SK-N-SH (cell line): Measurements from ENCODE around the gene PIK3R1. TPM values are rescaled to one million over a fixed set of nuclear protein-coding genes. Genes with fewer than 3 reads are reported as not detected.

ENCODE experiments used
- CTCF ChIA-PET: fragments of 300-600, 350-600 bp; formaldehyde crosslinking; extraction: SDS; loops from one replicate; lab custom pipeline; 2021; lab: Yijun Ruan, JAX
- POLR2A ChIA-PET: fragments of 350-600 bp; sonication (Branson Sonifier 250); formaldehyde crosslinking; extraction: SDS; loops from one replicate; lab custom pipeline; 2020; ENCODE audit warnings: antibody characterized with exemption, inconsistent platforms; lab: Yijun Ruan, JAX
- DNase-seq: peaks from one replicate; pipeline ENCODE4 v3.0.0; 2012
- H2AFZ ChIP-seq: fragments of 200-600 bp; sonication (generic); 2 replicates; pipeline ENCODE4 v1.8.1; 2016; ENCODE audit warnings: antibody characterized with exemption, mild to moderate bottlenecking, low read depth
- H3F3A ChIP-seq: fragments of 200-600 bp; sonication (generic); replicated peaks from 2 replicates; pipeline ENCODE3; 2016; ENCODE audit warnings: antibody characterized with exemption, mild to moderate bottlenecking; ENCODE audit not compliant: insufficient read depth
- H3K27ac ChIP-seq, 2 experiments: fragments of 200-500 bp in 1 of 2; fragments of 200-600 bp in 1 of 2; sonication (Bioruptor generic) in 1 of 2; sonication (generic), shearing (Covaris generic) in 1 of 2; 2 replicates each; pipeline versions ENCODE4 v1.5.1 to v1.6.1; 2014 to 2016; ENCODE audit warnings: low read depth in 2 of 2, inconsistent platforms in 1 of 2, low read length in 1 of 2, mild to moderate bottlenecking in 1 of 2, mixed read lengths in 1 of 2
- H3K27me3 ChIP-seq: fragments of 200-600 bp; sonication (generic), shearing (Covaris generic); 2 replicates; pipeline ENCODE4 v1.6.1; 2016; ENCODE audit warnings: mixed run types; ENCODE audit not compliant: insufficient read depth
- H3K36me3 ChIP-seq, 2 experiments: fragments of 200-500 bp in 1 of 2; fragments of 200-600 bp in 1 of 2; sonication (Bioruptor generic) in 1 of 2; sonication (generic) in 1 of 2; replicated peaks in 1 of 2; 2 replicates each; pipeline versions ENCODE3 to v1.5.1; 2014 to 2016; ENCODE audit warnings: low read length in 1 of 2, mild to moderate bottlenecking in 1 of 2; ENCODE audit not compliant: insufficient read depth in 2 of 2, control insufficient read depth in 1 of 2
- H3K4me1 ChIP-seq, 2 experiments: fragments of 200-500 bp in 1 of 2; fragments of 200-600 bp in 1 of 2; sonication (Bioruptor generic) in 1 of 2; sonication (generic), shearing (Covaris generic) in 1 of 2; 2 replicates each; pipeline versions ENCODE4 v1.5.1 to v1.6.1; 2014 to 2016; ENCODE audit warnings: low read depth in 1 of 2, low read length in 1 of 2, mixed run types in 1 of 2; ENCODE audit not compliant: insufficient read depth in 2 of 2, control insufficient read depth in 1 of 2
- H3K4me2 ChIP-seq: fragments of 200-600 bp; sonication (generic), shearing (Covaris generic); 2 replicates; pipeline ENCODE4 v1.6.1; 2017; ENCODE audit warnings: mixed run types
- H3K4me3 ChIP-seq, 2 experiments: fragments of 200-500 bp in 1 of 2; fragments of 200-600 bp in 1 of 2; sonication (Bioruptor generic) in 1 of 2; sonication (generic), shearing (Covaris generic) in 1 of 2; 2 replicates each; pipeline versions ENCODE4 v1.5.1 to v1.8.1; 2014 to 2016; ENCODE audit warnings: low read depth in 2 of 2, inconsistent platforms in 1 of 2, low read length in 1 of 2, mild to moderate bottlenecking in 1 of 2, mixed read lengths in 1 of 2, moderate library complexity in 1 of 2
- H3K79me2 ChIP-seq: fragments of 200-600 bp; sonication (generic); 2 replicates; pipeline ENCODE4 v1.8.1; 2017; ENCODE audit warnings: mild to moderate bottlenecking; ENCODE audit not compliant: insufficient read depth
- H3K9ac ChIP-seq: fragments of 200-600 bp; sonication (generic); 2 replicates; pipeline ENCODE4 v1.6.1; 2017; ENCODE audit warnings: mixed run types
- H3K9me2 ChIP-seq: fragments of 200-600 bp; sonication (generic); 2 replicates; pipeline ENCODE4 v1.6.1; 2017; ENCODE audit warnings: mixed run types
- H3K9me3 ChIP-seq: fragments of 200-600 bp; sonication (generic); 2 replicates; pipeline ENCODE4 v1.6.1; 2017; ENCODE audit warnings: mixed run types, mild to moderate bottlenecking, moderate library complexity
- H4K20me1 ChIP-seq: fragments of 200-600 bp; sonication (generic); 2 replicates; pipeline ENCODE4 v1.6.1; 2017; ENCODE audit warnings: mild to moderate bottlenecking, mixed run types; ENCODE audit not compliant: insufficient read depth
- EZH2phosphoT487 ChIP-seq: fragments of 200-600 bp; sonication (generic); IDR thresholded peaks from 2 replicates; pipeline ENCODE4 v1.6.1; 2017; ENCODE audit warnings: low read depth, mixed run types, mild to moderate bottlenecking, antibody characterized with exemption, moderate library complexity, borderline replicate concordance
- FOXM1 ChIP-seq: IDR thresholded peaks from 2 replicates; pipeline ENCODE4 v1.4.0; 2012; ENCODE audit warnings: low read depth, mild to moderate bottlenecking
- GATA2 ChIP-seq: sonication (generic); formaldehyde crosslinking; IDR thresholded peaks from 2 replicates; pipeline ENCODE4 v1.5.0; 2020; ENCODE audit warnings: mild to moderate bottlenecking, missing genetic modification reagents
- MEF2A ChIP-seq: IDR thresholded peaks from 2 replicates; pipeline ENCODE4 v1.4.0; 2012; ENCODE audit warnings: low read depth, borderline replicate concordance
- NFIC ChIP-seq: IDR thresholded peaks from 2 replicates; pipeline ENCODE4 v1.4.0; 2012; ENCODE audit warnings: borderline replicate concordance
- NRF1 ChIP-seq: IDR thresholded peaks from 2 replicates; pipeline ENCODE4 v1.6.1; 2012; ENCODE audit warnings: low read depth, mild to moderate bottlenecking, low read length
- POLR2AphosphoS5 ChIP-seq: IDR thresholded peaks from 2 replicates; pipeline ENCODE4 v1.6.1; 2012; ENCODE audit warnings: low read depth, low read length
- RAD21 ChIP-seq: IDR thresholded peaks from 2 replicates; pipeline ENCODE4 v1.6.1; 2012; ENCODE audit warnings: mild to moderate bottlenecking, low read length
- RCOR1 ChIP-seq: fragments of 150-350 bp; IDR thresholded peaks from 2 replicates; pipeline ENCODE4 v1.6.1; 2017; ENCODE audit warnings: antibody characterized with exemption, low read length
- REST ChIP-seq: IDR thresholded peaks from 2 replicates; pipeline ENCODE4 v1.6.1; 2012; ENCODE audit warnings: mild to moderate bottlenecking, low read depth, low read length, moderate library complexity
- TAF1 ChIP-seq: IDR thresholded peaks from 2 replicates; pipeline ENCODE4 v1.6.1; 2012; ENCODE audit warnings: low read depth, mild to moderate bottlenecking, low read length, moderate library complexity, borderline replicate concordance
- WGBS: methylation state at CpG from one replicate; pipeline ENCODE4 v1.1.6; 2017; ENCODE audit warnings: low lambda C conversion rate; 5-methylcytosine and 5-hydroxymethylcytosine counted together
- polyA plus RNA-seq, 3 experiments: library from polyadenylated mRNA; depleted of rRNA; stranded (reverse); fragments of >200 nt; gene quantifications; 2 replicates each; pipeline ENCODE4 v1.2.3, GENCODE V29; 2012
- TF ChIP-seq, protein P1 (sequence below): IDR thresholded peaks from 2 replicates; pipeline ENCODE4 v1.4.0; 2012; ENCODE audit warnings: low read depth
- TF ChIP-seq, protein P2 (sequence below): IDR thresholded peaks from 2 replicates; pipeline ENCODE4 v1.4.0; 2012; ENCODE audit warnings: low read depth, borderline replicate concordance
- TF ChIP-seq, protein P3 (sequence below): fragments of 150-350 bp; IDR thresholded peaks from 2 replicates; pipeline ENCODE4 v1.6.1; 2016; ENCODE audit warnings: mild to moderate bottlenecking, low read depth, low read length

PIK3R1 gene
- polyA plus RNA-seq, 1 of the 3 experiments (the other 2 are of a cell fraction), result 2.0 TPM

DNA sequence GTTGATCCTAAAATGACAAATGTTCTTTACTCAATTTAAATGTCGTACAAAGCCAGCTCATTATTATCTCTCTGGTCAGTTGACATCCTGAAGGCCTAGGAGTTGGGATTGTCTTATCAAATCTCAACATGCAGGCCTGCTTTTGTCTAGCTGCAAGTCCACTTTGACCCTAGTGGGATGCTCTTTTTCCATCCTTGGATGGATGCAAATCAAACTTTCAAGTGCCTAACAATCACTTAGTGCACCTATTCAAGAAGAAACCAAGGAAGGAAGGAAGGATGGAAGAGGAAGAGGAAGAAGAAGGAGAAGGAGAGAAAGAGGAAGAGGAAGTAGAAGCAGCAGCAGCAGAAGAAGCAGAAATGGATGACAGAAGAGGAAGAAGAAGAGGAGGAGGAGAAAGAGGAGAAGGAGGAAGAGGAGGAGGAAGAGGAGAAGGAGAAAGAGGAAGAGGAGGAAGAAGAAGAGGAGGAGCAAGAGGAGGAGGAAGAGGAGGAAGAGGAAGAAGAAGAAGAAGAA, 109.6 kb downstream of the PIK3R1 start:
- Histone ChIP-seq H3K9me2 (no peaks in the 10 kb centered on the region), H3K4me3 (no peak overlapping the region), H3K79me2 (no peaks in the 10 kb centered on the region), H3K9me3 (no peaks in the 10 kb centered on the region), H4K20me1 (no peaks in the 10 kb centered on the region), H2AFZ (no peak overlapping the region), H3K4me1 (no peaks in the 10 kb centered on the region; a peak in 1 of 4 replicates), H3K27ac (no peak overlapping the region), H3K27me3 (no peaks in the 10 kb centered on the region), H3K9ac (no peak overlapping the region), H3K36me3 (no peaks in the 10 kb centered on the region), H3K4me2 (no peak overlapping the region), H3F3A (no peaks in the 10 kb centered on the region)
- POLR2A ChIA-PET, result no interaction called here
- CTCF ChIA-PET, result no interaction called here
- WGBS, result 33% methylated on average over 1 of the region's 1 CpG
- no peak for DNase-seq
- TF ChIP-seq GATA2 (CRISPR knock-in tag) (no peak), RCOR1 (no peak), REST (no peak), RAD21 (no peak), POLR2AphosphoS5 (no peak)

DNA sequence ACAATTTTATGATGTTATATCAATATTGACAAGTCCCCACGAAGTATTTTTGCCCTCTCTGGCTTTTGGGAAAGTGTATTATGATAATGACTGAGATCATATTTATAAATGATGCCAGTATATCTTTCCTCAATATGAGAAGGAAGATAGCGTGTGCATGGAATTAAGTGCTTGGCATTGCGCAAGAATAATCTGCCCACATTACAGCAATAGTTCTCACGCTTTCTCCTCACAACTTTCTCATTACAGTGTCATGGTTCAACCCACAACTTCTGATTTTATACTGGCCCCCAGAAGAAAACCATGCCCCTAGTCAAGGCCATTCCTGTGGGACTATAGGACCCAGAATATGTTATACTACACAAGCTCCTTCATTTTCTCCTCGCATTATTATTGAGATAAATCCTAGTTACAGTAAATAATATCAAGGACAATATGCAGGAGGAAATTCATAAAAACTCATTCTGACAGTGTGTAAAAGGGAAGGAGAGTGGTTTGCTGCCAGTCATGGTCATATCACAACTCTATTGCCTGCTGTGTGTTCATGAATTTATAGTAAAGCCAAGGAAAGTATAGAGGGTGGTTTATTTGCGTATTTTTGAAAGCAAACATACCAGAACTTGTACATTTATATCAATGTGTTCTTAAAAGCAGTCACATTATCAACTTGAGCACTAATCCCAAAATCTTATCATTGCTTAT, 114.1 kb downstream of the PIK3R1 start:
- Histone ChIP-seq H3K27ac (no peak overlapping the region; a peak in 1 of 4 replicates), H3K9me3 (no peaks in the 10 kb centered on the region), H3K9me2 (no peaks in the 10 kb centered on the region), H3K4me1 (peaks cover 5% of the 10 kb centered on the region in 2 experiments; a peak in 1 of 4 replicates), H3K4me3 (no peak overlapping the region), H2AFZ (no peak overlapping the region), H3K4me2 (no peak overlapping the region), H3K9ac (no peak overlapping the region), H4K20me1 (no peaks in the 10 kb centered on the region), H3K36me3 (no peaks in the 10 kb centered on the region), H3K27me3 (no peaks in the 10 kb centered on the region), H3K79me2 (no peaks in the 10 kb centered on the region), H3F3A (peaks cover 21% of the 10 kb centered on the region)
- CTCF ChIA-PET, result no interaction called here
- no peak for DNase-seq
- 77% methylated on average over 6 of the region's 6 CpGs for WGBS
- POLR2A ChIA-PET, result no interaction called here
- no peak for TF ChIP-seq EZH2phosphoT487
- TF ChIP-seq GATA2 (CRISPR knock-in tag), result no peak
- TF ChIP-seq, protein P1, sequence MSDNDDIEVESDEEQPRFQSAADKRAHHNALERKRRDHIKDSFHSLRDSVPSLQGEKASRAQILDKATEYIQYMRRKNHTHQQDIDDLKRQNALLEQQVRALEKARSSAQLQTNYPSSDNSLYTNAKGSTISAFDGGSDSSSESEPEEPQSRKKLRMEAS, result no peak
- TF ChIP-seq POLR2AphosphoS5, result no peak
- no peak for TF ChIP-seq NFIC
- TF ChIP-seq, protein P2, sequence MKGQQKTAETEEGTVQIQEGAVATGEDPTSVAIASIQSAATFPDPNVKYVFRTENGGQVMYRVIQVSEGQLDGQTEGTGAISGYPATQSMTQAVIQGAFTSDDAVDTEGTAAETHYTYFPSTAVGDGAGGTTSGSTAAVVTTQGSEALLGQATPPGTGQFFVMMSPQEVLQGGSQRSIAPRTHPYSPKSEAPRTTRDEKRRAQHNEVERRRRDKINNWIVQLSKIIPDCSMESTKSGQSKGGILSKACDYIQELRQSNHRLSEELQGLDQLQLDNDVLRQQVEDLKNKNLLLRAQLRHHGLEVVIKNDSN, result no peak
- no peak for TF ChIP-seq MEF2A
- no peak for TF ChIP-seq REST
- TF ChIP-seq, protein P3, sequence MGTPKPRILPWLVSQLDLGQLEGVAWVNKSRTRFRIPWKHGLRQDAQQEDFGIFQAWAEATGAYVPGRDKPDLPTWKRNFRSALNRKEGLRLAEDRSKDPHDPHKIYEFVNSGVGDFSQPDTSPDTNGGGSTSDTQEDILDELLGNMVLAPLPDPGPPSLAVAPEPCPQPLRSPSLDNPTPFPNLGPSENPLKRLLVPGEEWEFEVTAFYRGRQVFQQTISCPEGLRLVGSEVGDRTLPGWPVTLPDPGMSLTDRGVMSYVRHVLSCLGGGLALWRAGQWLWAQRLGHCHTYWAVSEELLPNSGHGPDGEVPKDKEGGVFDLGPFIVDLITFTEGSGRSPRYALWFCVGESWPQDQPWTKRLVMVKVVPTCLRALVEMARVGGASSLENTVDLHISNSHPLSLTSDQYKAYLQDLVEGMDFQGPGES, result no peak
- no peak for TF ChIP-seq TAF1
- TF ChIP-seq NRF1, result no peak
- no peak for TF ChIP-seq FOXM1
